ENCODE data around the gene ANAPC5. TPM values are rescaled to one million over a fixed set of nuclear protein-coding genes. Genes with fewer than 3 reads are reported as not detected.

The ANAPC5 gene
- total RNA-seq, 3 donors from 2014 or later (not counting 1 experiment from before 2014, with no cell fraction given) = 134 to 171 (median 163) TPM

GRCh38 chr12:121287267-121287954, 64.8 kb downstream of the ANAPC5 start:
- no peaks in the 10 kb centered on the region for H3K36me3 Mint-ChIP-seq
- DNase-seq = no peak
- Histone ChIP-seq H3K36me3 (ENCODE audit: control insufficient read depth, insufficient read depth, low read length) (no peaks in the 10 kb centered on the region), H3K27ac (ENCODE audit: low read length) (no peak overlapping the region), H3K4me3 (ENCODE audit: low read length) (no peak overlapping the region), H3K9me3 (ENCODE audit: control insufficient read depth, insufficient read depth, low read length) (no peaks in the 10 kb centered on the region), H3K27me3 (ENCODE audit: control insufficient read depth, insufficient read depth, low read length) (no peaks in the 10 kb centered on the region), H3K4me1 (ENCODE audit: control insufficient read depth, insufficient read depth, low read length) (peaks cover 7% of the 10 kb centered on the region)
- H3K4me3 Mint-ChIP-seq = no peak overlapping the region
- ATAC-seq = no peak
- no peak for TF ChIP-seq CTCF (IDR thresholded peaks at IDR 0.05)
- H3K27ac Mint-ChIP-seq = no peak overlapping the region
- 94% methylated on average over 10 of the region's 10 CpGs for WGBS (ENCODE audit: insufficient coverage)
- no peaks in the 10 kb centered on the region for H3K4me1 Mint-ChIP-seq
- intact Hi-C loops (cut with micrococcal nuclease) = no loop called here
- H3K27me3 Mint-ChIP-seq (ENCODE audit: low read depth in 2 of 2) = no peaks in the 10 kb centered on the region
- H3K9me3 Mint-ChIP-seq = no peaks in the 10 kb centered on the region

- intact Hi-C loops (cut with micrococcal nuclease) = no loop called here
- Mint-ChIP-seq H3K27ac (no peak overlapping the region), H3K27me3 (ENCODE audit: low read depth in 2 of 2) (no peaks in the 10 kb centered on the region), H3K36me3 (no peaks in the 10 kb centered on the region), H3K4me3 (no peak overlapping the region), H3K4me1 (no peaks in the 10 kb centered on the region), H3K9me3 (no peaks in the 10 kb centered on the region)
- Histone ChIP-seq H3K27ac (ENCODE audit: low read length) (no peak overlapping the region), H3K27me3 (ENCODE audit: control insufficient read depth, insufficient read depth, low read length) (no peaks in the 10 kb centered on the region), H3K36me3 (ENCODE audit: control insufficient read depth, insufficient read depth, low read length) (no peaks in the 10 kb centered on the region), H3K4me1 (ENCODE audit: control insufficient read depth, insufficient read depth, low read length) (peaks cover 7% of the 10 kb centered on the region), H3K9me3 (ENCODE audit: control insufficient read depth, insufficient read depth, low read length) (no peaks in the 10 kb centered on the region), H3K4me3 (ENCODE audit: low read length) (no peak overlapping the region)
- 85% methylated on average over 1 of the region's 1 CpG for WGBS (ENCODE audit: insufficient coverage)
- no peak for DNase-seq
- no peak for ATAC-seq
- no peak for TF ChIP-seq CTCF (IDR thresholded peaks at IDR 0.05)
Observed at GRCh38 chr12:121285856-121286255, 66.4 kb downstream of the ANAPC5 start.

GRCh38 chr12:121284551-121285390, 67.4 kb downstream of the ANAPC5 start:
- Histone ChIP-seq H3K27ac (ENCODE audit: low read length) (no peak overlapping the region), H3K4me3 (ENCODE audit: low read length) (no peak overlapping the region), H3K9me3 (ENCODE audit: control insufficient read depth, insufficient read depth, low read length) (no peaks in the 10 kb centered on the region), H3K36me3 (ENCODE audit: control insufficient read depth, insufficient read depth, low read length) (no peaks in the 10 kb centered on the region), H3K27me3 (ENCODE audit: control insufficient read depth, insufficient read depth, low read length) (no peaks in the 10 kb centered on the region), H3K4me1 (ENCODE audit: control insufficient read depth, insufficient read depth, low read length) (peaks cover 7% of the 10 kb centered on the region)
- no peaks in the 10 kb centered on the region for H3K36me3 Mint-ChIP-seq
- H3K4me3 Mint-ChIP-seq = no peak overlapping the region
- ATAC-seq (no peak), DNase-seq (no peak)
- no peaks in the 10 kb centered on the region for H3K9me3 Mint-ChIP-seq
- intact Hi-C loops (cut with micrococcal nuclease) = no loop called here
- no peak overlapping the region for H3K27ac Mint-ChIP-seq
- no peak for TF ChIP-seq CTCF (IDR thresholded peaks at IDR 0.05)
- 98% methylated on average over 14 of the region's 14 CpGs for WGBS (ENCODE audit: insufficient coverage)
- H3K4me1 Mint-ChIP-seq = no peaks in the 10 kb centered on the region
- H3K27me3 Mint-ChIP-seq (ENCODE audit: low read depth in 2 of 2) = no peaks in the 10 kb centered on the region

All from natural killer cell (primary cell).